GM21360 (cell line): ENCODE data around the gene NHEJ1.
"Not testable (repeated sequence)": the region's sequence is repeated elsewhere in the genome, so short reads cannot be mapped to it uniquely, and the experiment has no call there.

ENCODE experiments used
- ATAC-seq: cut with Tn5 transposase; IDR thresholded peaks from one replicate; pipeline ENCODE4 v1.9.1; 2021; ENCODE audit warnings: mild to moderate bottlenecking, moderate library complexity; ENCODE audit not compliant: unreplicated experiment

NHEJ1 gene

GRCh38 chr2:219160186-219161017 is at the start of gene NHEJ1:
TSS of gene NHEJ1 (minus strand) at chr2:219160815. CDS start at chr2:219158362, 2,453 bp downstream.
- peak; percentile 83 for ATAC-seq

GRCh38 chr2:219209236-219210195 is 48.9 kb upstream of the NHEJ1 start:
- no peak for ATAC-seq

GRCh38 chr2:219207884-219208740 is 47.5 kb upstream of the NHEJ1 start:
- ATAC-seq: no peak

GRCh38 chr2:219207134-219207883 is 46.7 kb upstream of the NHEJ1 start:
- ATAC-seq: no peak

- ATAC-seq: peak; percentile 95
These were observed 45.9 kb upstream of the NHEJ1 start, which contains the start of gene ZFAND2B for GRCh38 chr2:219206328-219207133. TSS of gene ZFAND2B (plus strand) at chr2:219206782. CDS start at chr2:219206988, 206 bp downstream.

GRCh38 chr2:219205981-219206327 is 45.3 kb upstream of the NHEJ1 start:
- ATAC-seq: no peak

- no peak for ATAC-seq
These were observed 44.5 kb upstream of the NHEJ1 start for GRCh38 chr2:219205165-219205538.

GRCh38 chr2:219204425-219205164 is 44.0 kb upstream of the NHEJ1 start:
- no peak for ATAC-seq

- ATAC-seq: not testable (repeated sequence)
These were observed 40.7 kb upstream of the NHEJ1 start for GRCh38 chr2:219201331-219201730.

- not testable (repeated sequence) for ATAC-seq
These were observed 40.1 kb upstream of the NHEJ1 start for GRCh38 chr2:219200502-219201326.

GRCh38 chr2:219199470-219200211 is 39.0 kb upstream of the NHEJ1 start:
- ATAC-seq: no peak

- ATAC-seq: no peak
These were observed 38.4 kb upstream of the NHEJ1 start for GRCh38 chr2:219198974-219199373.

GRCh38 chr2:219197388-219197787 is 36.8 kb upstream of the NHEJ1 start:
- no peak for ATAC-seq

- no peak for ATAC-seq
These were observed 26.3 kb upstream of the NHEJ1 start for GRCh38 chr2:219186754-219187456.

- ATAC-seq: no peak
These were observed 23.5 kb upstream of the NHEJ1 start for GRCh38 chr2:219184121-219184520.

- ATAC-seq: no peak
These were observed 22.6 kb upstream of the NHEJ1 start for GRCh38 chr2:219183151-219183772.
